Type B pancreatic cell (in vitro differentiated cells): Measurements from ENCODE around the gene GRID2. TPM values are rescaled to one million over a fixed set of nuclear protein-coding genes. Genes with fewer than 3 reads are reported as not detected.

ENCODE experiments used
- DNase-seq: peaks from one replicate; pipeline ENCODE4 v3.0.0; 2021; ENCODE audit warnings: mixed read lengths; ENCODE audit not compliant: unreplicated experiment; ENCODE audit errors: extremely low spot score
- H3K27ac Mint-ChIP-seq: 2 replicates; pipeline ENCODE4 v1.8.0; 2021; ENCODE audit warnings: mild to moderate bottlenecking, mixed read lengths
- H3K27me3 Mint-ChIP-seq: 2 replicates; pipeline ENCODE4 v1.8.0; 2021; ENCODE audit warnings: mixed read lengths
- H3K36me3 Mint-ChIP-seq: 2 replicates; pipeline ENCODE4 v1.8.0; 2021; ENCODE audit warnings: mixed read lengths
- H3K4me1 Mint-ChIP-seq: one replicate; pipeline ENCODE4 v1.8.0; 2021; ENCODE audit warnings: mixed read lengths; ENCODE audit not compliant: unreplicated experiment
- H3K4me3 Mint-ChIP-seq: 2 replicates; pipeline ENCODE4 v1.8.0; 2021; ENCODE audit warnings: mild to moderate bottlenecking, mixed read lengths
- H3K9me3 Mint-ChIP-seq: 2 replicates; pipeline ENCODE4 v1.8.0; 2021; ENCODE audit warnings: mixed read lengths
- total RNA-seq: library from RNA; stranded (reverse); gene quantifications from 2 replicates; pipeline ENCODE4 v1.2.1, GENCODE V29; 2021; ENCODE audit warnings: low replicate concordance
- TF ChIP-seq, protein P1 (sequence below): fragments of 200-600 bp; sonication (generic); conservative IDR thresholded peaks from 2 replicates; pipeline ENCODE4 v1.5.0; 2021; ENCODE audit warnings: antibody characterized with exemption, mild to moderate bottlenecking

The GRID2 gene
- total RNA-seq, 1 donor from 2014 or later = 1.7 TPM

DNA sequence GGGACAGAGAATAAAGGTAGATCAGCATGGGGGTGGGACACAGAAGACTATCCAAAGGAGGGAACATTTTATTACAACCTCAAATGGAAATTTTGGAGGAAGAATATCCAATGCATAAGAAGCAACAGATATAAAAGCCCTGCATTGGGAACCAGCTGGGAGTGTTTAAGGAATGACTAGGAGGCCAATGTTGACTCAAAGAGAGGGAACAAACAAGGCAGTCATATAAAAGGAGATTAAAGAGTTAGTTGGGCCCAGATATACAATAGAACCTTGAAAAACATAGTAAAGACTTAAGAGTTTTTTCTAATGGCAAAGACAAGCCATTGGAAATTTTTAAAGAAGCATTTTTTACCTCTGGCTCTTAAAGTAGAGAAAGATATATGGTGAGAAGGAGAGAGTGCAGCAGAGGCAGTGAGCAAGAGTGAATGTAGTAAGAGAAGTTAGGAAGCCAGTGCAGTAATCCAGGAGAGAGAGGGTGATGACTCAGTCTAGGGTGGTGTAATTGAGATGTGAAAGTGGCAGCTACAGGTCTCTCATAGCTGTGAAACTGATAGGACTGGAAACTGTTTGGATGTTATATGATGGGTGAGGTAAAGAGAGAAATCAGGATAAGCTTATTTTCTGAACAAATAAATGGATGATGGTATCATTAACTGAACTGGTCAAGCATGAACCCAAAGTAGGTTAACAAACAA is 1342.6 kb downstream of the GRID2 start:
- no peaks in the 10 kb centered on the region for H3K27me3 Mint-ChIP-seq
- H3K4me1 Mint-ChIP-seq = no peaks in the 10 kb centered on the region
- no peaks in the 10 kb centered on the region for H3K36me3 Mint-ChIP-seq
- H3K27ac Mint-ChIP-seq = no peak overlapping the region
- no peak overlapping the region for H3K4me3 Mint-ChIP-seq
- DNase-seq = no peak
- TF ChIP-seq, protein P1, sequence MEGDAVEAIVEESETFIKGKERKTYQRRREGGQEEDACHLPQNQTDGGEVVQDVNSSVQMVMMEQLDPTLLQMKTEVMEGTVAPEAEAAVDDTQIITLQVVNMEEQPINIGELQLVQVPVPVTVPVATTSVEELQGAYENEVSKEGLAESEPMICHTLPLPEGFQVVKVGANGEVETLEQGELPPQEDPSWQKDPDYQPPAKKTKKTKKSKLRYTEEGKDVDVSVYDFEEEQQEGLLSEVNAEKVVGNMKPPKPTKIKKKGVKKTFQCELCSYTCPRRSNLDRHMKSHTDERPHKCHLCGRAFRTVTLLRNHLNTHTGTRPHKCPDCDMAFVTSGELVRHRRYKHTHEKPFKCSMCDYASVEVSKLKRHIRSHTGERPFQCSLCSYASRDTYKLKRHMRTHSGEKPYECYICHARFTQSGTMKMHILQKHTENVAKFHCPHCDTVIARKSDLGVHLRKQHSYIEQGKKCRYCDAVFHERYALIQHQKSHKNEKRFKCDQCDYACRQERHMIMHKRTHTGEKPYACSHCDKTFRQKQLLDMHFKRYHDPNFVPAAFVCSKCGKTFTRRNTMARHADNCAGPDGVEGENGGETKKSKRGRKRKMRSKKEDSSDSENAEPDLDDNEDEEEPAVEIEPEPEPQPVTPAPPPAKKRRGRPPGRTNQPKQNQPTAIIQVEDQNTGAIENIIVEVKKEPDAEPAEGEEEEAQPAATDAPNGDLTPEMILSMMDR = no peak
- no peaks in the 10 kb centered on the region for H3K9me3 Mint-ChIP-seq

DNA sequence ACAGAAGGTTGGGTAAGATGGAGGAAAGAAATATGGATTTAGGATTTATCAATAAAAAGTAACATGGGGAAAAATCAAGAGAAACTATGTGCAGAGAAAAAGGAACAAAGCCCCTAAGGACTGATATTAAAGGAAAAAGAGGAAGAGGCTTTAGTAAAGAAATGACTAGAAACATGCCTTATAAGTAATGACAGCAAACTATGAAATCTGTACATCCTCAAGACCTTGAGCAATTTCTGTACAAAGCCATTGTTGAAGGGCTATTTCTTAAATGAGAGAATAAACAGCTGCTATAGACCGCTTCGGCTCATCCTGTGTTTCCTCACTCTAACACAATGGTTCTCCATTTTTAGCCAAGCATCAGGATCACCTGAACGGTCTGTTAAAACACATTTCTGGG is 1344.5 kb downstream of the GRID2 start:
- no peaks in the 10 kb centered on the region for H3K36me3 Mint-ChIP-seq
- no peak for DNase-seq
- no peaks in the 10 kb centered on the region for H3K27me3 Mint-ChIP-seq
- TF ChIP-seq, protein P1 = no peak
- H3K4me3 Mint-ChIP-seq = no peak overlapping the region
- H3K27ac Mint-ChIP-seq = no peak overlapping the region
- no peaks in the 10 kb centered on the region for H3K4me1 Mint-ChIP-seq
- no peaks in the 10 kb centered on the region for H3K9me3 Mint-ChIP-seq

DNA sequence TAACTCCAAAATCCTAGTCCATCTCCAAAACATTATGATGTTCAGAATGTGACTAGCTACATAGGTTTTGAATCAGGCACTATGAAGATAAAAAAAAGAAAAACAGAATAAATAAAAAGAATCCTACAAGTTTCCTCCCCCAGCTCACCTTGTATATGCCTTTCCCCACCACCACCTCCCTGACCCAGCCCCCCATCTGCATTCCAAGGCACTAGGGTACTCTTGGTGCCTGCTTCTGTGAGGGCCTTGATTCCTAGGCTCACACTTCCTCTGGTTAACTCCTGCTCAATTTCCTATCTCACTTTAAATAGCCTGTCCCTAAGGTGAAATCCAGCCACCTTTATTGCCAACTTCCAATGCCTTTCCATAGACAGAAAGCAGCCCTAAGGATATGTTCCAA is 1346.1 kb downstream of the GRID2 start:
- H3K27ac Mint-ChIP-seq = no peak overlapping the region
- no peak overlapping the region for H3K4me3 Mint-ChIP-seq
- H3K36me3 Mint-ChIP-seq = no peaks in the 10 kb centered on the region
- no peaks in the 10 kb centered on the region for H3K27me3 Mint-ChIP-seq
- TF ChIP-seq, protein P1 = no peak
- no peak for DNase-seq
- H3K9me3 Mint-ChIP-seq = no peaks in the 10 kb centered on the region
- no peaks in the 10 kb centered on the region for H3K4me1 Mint-ChIP-seq

DNA sequence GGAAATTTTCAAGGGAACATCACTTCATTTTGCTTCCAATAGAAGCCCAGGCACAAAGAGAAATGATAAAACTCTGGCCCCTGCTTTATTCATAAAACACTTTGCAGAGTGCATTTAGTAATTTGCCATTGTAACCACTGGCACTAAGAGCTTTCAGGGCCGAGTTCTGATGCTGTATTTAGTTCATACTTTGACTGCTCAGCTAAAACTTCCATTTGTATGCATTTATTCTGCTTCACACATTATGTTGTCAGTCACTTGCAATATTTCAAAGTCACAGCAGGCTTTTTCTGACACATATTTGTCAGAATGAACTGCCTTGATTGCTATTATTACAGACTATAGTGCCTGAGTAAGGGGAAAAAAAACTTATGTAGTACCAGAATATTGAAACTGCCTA is 1350.4 kb downstream of the GRID2 start:
- no peak for DNase-seq
- no peaks in the 10 kb centered on the region for H3K4me1 Mint-ChIP-seq
- no peaks in the 10 kb centered on the region for H3K9me3 Mint-ChIP-seq
- TF ChIP-seq, protein P1 = no peak
- H3K4me3 Mint-ChIP-seq = no peak overlapping the region
- H3K27me3 Mint-ChIP-seq = no peaks in the 10 kb centered on the region
- no peak overlapping the region for H3K27ac Mint-ChIP-seq
- no peaks in the 10 kb centered on the region for H3K36me3 Mint-ChIP-seq

DNA sequence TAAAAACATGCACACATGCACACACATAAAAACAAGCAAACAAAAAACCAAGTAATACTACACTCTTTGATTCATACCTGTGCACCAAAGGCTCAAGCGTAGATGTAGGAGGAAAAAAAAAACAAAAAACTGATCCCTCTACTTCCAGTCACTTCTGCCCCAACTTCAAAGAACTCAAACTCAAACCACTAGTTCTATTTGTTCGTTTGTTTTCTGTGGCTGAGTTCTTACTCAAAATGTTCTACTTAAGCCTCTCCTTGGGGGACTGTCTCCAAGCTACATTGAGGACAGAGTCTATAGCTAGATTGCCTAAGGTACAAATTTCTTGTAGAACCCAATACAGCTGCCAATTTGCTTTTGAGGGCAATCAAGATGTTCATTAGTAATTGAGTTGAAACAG is 1353.8 kb downstream of the GRID2 start:
- no peak overlapping the region for H3K4me3 Mint-ChIP-seq

More for the DNA sequence above, 1353.8 kb downstream of the GRID2 start:
- DNase-seq = no peak
- no peaks in the 10 kb centered on the region for H3K36me3 Mint-ChIP-seq
- H3K27me3 Mint-ChIP-seq = no peaks in the 10 kb centered on the region
- no peaks in the 10 kb centered on the region for H3K9me3 Mint-ChIP-seq
- H3K27ac Mint-ChIP-seq = no peak overlapping the region
- TF ChIP-seq, protein P1 = no peak
- H3K4me1 Mint-ChIP-seq = no peaks in the 10 kb centered on the region
